Liver (tissue), 9 donors: ENCODE measurements around the gene RNF187. TPM values are rescaled to one million over a fixed set of nuclear protein-coding genes. Genes with fewer than 3 reads are reported as not detected.

Experiments
- DNase-seq: peaks from one replicate; pipeline ENCODE4 v3.0.0-alpha.2; 2017; ENCODE audit warnings: low spot score
- H3K27ac ChIP-seq, 2 donors: one replicate each; pipeline ENCODE4 v1.7.0; 2013; ENCODE audit warnings: inconsistent platforms in 2 of 2, low read length in 2 of 2, control low read depth in 1 of 2, low read depth in 1 of 2, mild to moderate bottlenecking in 1 of 2
- H3K27me3 ChIP-seq, 4 donors: one replicate each; pipeline versions ENCODE4 v1.6.1 to v1.7.0; 2013; ENCODE audit warnings: low read length in 3 of 4, inconsistent platforms in 1 of 4, mild to moderate bottlenecking in 1 of 4, moderate library complexity in 1 of 4; ENCODE audit not compliant: control insufficient read depth in 4 of 4, insufficient read depth in 4 of 4
- H3K36me3 ChIP-seq, 4 donors: one replicate each; pipeline versions ENCODE4 v1.6.1 to v1.7.0; 2013; ENCODE audit warnings: low read length in 3 of 4, mild to moderate bottlenecking in 3 of 4, low read depth in 1 of 4, moderate library complexity in 1 of 4; ENCODE audit not compliant: control insufficient read depth in 4 of 4, insufficient read depth in 3 of 4
- H3K4me1 ChIP-seq, 4 donors: one replicate each; pipeline versions ENCODE4 v1.6.1 to v1.7.0; 2013; ENCODE audit warnings: low read length in 3 of 4, mild to moderate bottlenecking in 3 of 4, moderate library complexity in 1 of 4; ENCODE audit not compliant: control insufficient read depth in 4 of 4, insufficient read depth in 4 of 4
- H3K4me3 ChIP-seq, 3 donors: one replicate each; pipeline versions ENCODE4 v1.6.1 to v1.7.0; 2013; ENCODE audit warnings: low read length in 3 of 3, control low read depth in 1 of 3, low read depth in 1 of 3, mild to moderate bottlenecking in 1 of 3
- H3K9ac ChIP-seq, 2 donors: one replicate each; pipeline ENCODE4 v1.7.0; 2013; ENCODE audit warnings: low read length in 2 of 2, mild to moderate bottlenecking in 2 of 2, moderate library complexity in 2 of 2, control low read depth in 1 of 2, low read depth in 1 of 2
- H3K9me3 ChIP-seq, 4 donors: one replicate each; pipeline versions ENCODE4 v1.6.1 to v1.7.0; 2013; ENCODE audit warnings: low read length in 3 of 4; ENCODE audit not compliant: control insufficient read depth in 4 of 4
- EGR1 ChIP-seq, 2 donors: IDR thresholded peaks; 2 replicates each; pipeline ENCODE4 v1.6.1; 2016 to 2018; ENCODE audit warnings: antibody characterized with exemption in 2 of 2, low read depth in 2 of 2
- FOXA1 ChIP-seq: IDR thresholded peaks from 2 replicates; pipeline ENCODE4 v1.6.1; 2016; ENCODE audit warnings: antibody characterized with exemption
- FOXA2 ChIP-seq: IDR thresholded peaks from 2 replicates; pipeline ENCODE4 v1.6.1; 2016; ENCODE audit warnings: antibody characterized with exemption
- GABPA ChIP-seq, 2 donors: IDR thresholded peaks in 1 of 2; conservative IDR thresholded peaks in 1 of 2; 2 replicates each; pipeline ENCODE4 v1.6.1; 2016; ENCODE audit warnings: antibody characterized with exemption in 2 of 2, mild to moderate bottlenecking in 1 of 2, moderate library complexity in 1 of 2
- HNF4A ChIP-seq, 2 donors: conservative IDR thresholded peaks; 2 replicates each; pipeline ENCODE4 v1.6.1; 2016; ENCODE audit warnings: antibody characterized with exemption in 2 of 2, mild to moderate bottlenecking in 2 of 2
- HNF4G ChIP-seq: IDR thresholded peaks from 2 replicates; pipeline ENCODE4 v1.6.1; 2016; ENCODE audit warnings: antibody characterized with exemption
- JUND ChIP-seq, 2 donors: IDR thresholded peaks; 2 replicates each; pipeline ENCODE4 v1.6.1; 2016; ENCODE audit warnings: antibody characterized with exemption in 2 of 2
- NR2F2 ChIP-seq: IDR thresholded peaks from 2 replicates; pipeline ENCODE4 v1.6.1; 2016; ENCODE audit warnings: antibody characterized with exemption
- RXRA ChIP-seq, 2 donors: IDR thresholded peaks; 2 replicates each; pipeline ENCODE4 v1.6.1; 2017 to 2018; ENCODE audit warnings: antibody characterized with exemption in 2 of 2, mild to moderate bottlenecking in 1 of 2
- TAF1 ChIP-seq: conservative IDR thresholded peaks from 2 replicates; pipeline ENCODE4 v1.6.1; 2016; ENCODE audit warnings: antibody characterized with exemption, mild to moderate bottlenecking
- YY1 ChIP-seq: IDR thresholded peaks from 2 replicates; pipeline ENCODE4 v1.6.1; 2016; ENCODE audit warnings: antibody characterized with exemption, mild to moderate bottlenecking
- WGBS: extraction: QIAGEN DNeasy Blood & Tissue Kit; methylation state at CpG from one replicate; pipeline ENCODE4 v1.1.7; 2013; 5-methylcytosine and 5-hydroxymethylcytosine counted together
- polyA plus RNA-seq, 2 donors: library from polyadenylated mRNA; stranded (reverse) in 1 of 2; unstranded in 1 of 2; fragments of 200-250 nt in 1 of 2; fragments of >200 nt in 1 of 2; fragmentation: Nextera tagmentation in 1 of 2; extraction: Ambion mirVana in 1 of 2; gene quantifications; one replicate each; pipeline versions ENCODE4 v1.2.1 to v1.2.3, GENCODE V29; 2013 to 2015
- total RNA-seq, 2 donors: library from RNA; depleted of rRNA; stranded (reverse); fragments of >200 nt; gene quantifications; one replicate each; pipeline ENCODE4 v1.2.3, GENCODE V29; 2014
- TF ChIP-seq, protein P1 (sequence below): IDR thresholded peaks from 2 replicates; pipeline ENCODE4 v1.6.1; 2016; ENCODE audit warnings: antibody characterized with exemption, mild to moderate bottlenecking
- TF ChIP-seq, protein P2 (sequence below): fragments of 150-350 bp; IDR thresholded peaks from 2 replicates; pipeline ENCODE4 v1.5.1; 2017; ENCODE audit warnings: improper control_type of control experiment, low read depth, low read length; ENCODE audit not compliant: missing input control
- TF ChIP-seq, protein P3 (sequence below): IDR thresholded peaks from 2 replicates; pipeline ENCODE4 v1.6.1; 2016; ENCODE audit warnings: antibody characterized with exemption
- TF ChIP-seq, protein P4 (sequence below): IDR thresholded peaks from 2 replicates; pipeline ENCODE4 v1.6.1; 2016; ENCODE audit warnings: antibody characterized with exemption
- TF ChIP-seq, protein P5 (sequence below): IDR thresholded peaks from 2 replicates; pipeline ENCODE4 v1.6.1; 2016; ENCODE audit warnings: antibody characterized with exemption
- donor health status: healthy.
- donor health status: healthy.
- donor health status: healthy.
- donor health status: healthy.
- donor health status: healthy.

The RNF187 gene
- 10 to 100 TPM; 18.7 to 20.4 TPM for total RNA-seq
- 10 to 100 TPM; 26.7 to 32.0 TPM for polyA plus RNA-seq

DNA sequence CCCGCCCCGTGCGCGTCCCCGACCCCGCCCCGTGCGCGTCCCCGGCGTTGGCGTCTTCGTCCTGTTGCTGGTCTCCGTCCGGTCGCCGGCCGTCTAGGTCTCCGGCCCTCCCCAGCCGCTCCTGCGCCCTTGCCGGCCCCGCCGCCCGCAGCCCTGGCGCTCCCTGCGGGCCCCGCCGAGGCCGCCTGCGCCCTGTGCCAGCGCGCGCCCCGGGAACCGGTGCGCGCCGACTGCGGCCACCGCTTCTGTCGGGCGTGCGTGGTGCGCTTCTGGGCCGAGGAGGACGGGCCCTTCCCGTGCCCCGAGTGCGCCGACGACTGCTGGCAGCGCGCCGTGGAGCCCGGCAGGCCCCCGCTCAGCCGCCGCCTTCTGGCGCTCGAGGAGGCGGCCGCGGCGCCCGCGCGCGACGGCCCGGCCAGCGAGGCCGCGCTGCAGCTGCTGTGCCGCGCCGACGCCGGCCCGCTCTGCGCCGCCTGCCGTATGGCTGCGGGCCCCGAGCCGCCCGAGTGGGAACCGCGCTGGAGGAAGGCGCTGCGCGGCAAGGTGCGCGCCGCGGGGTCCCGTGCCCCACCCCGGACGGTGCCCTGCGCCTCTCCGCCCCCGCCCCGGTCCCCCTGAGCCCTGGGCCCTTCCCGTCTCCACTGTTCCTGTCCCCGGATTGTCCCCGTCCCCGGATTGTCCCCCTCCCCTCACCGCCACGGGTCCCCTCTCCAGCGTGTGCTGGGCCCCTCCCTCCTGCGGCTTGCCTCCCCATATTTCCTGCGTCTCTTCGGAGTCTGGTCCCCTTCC, at the start of gene RNF187:
Gene RNF187, plus strand, starts transcription at position 47 of the 789 bp plus-strand sequence.
- H3K9me3 ChIP-seq, result no peaks in the 10 kb centered on the region
- peaks cover 9 to 25% (median 15%) of the 10 kb centered on the region in 4 donors for H3K4me1 ChIP-seq
- H3K27me3 ChIP-seq, result no peaks in the 10 kb centered on the region
- DNase-seq, result peak; percentile 97
- TF ChIP-seq HNF4G, result no peak
- TF ChIP-seq, protein P1, sequence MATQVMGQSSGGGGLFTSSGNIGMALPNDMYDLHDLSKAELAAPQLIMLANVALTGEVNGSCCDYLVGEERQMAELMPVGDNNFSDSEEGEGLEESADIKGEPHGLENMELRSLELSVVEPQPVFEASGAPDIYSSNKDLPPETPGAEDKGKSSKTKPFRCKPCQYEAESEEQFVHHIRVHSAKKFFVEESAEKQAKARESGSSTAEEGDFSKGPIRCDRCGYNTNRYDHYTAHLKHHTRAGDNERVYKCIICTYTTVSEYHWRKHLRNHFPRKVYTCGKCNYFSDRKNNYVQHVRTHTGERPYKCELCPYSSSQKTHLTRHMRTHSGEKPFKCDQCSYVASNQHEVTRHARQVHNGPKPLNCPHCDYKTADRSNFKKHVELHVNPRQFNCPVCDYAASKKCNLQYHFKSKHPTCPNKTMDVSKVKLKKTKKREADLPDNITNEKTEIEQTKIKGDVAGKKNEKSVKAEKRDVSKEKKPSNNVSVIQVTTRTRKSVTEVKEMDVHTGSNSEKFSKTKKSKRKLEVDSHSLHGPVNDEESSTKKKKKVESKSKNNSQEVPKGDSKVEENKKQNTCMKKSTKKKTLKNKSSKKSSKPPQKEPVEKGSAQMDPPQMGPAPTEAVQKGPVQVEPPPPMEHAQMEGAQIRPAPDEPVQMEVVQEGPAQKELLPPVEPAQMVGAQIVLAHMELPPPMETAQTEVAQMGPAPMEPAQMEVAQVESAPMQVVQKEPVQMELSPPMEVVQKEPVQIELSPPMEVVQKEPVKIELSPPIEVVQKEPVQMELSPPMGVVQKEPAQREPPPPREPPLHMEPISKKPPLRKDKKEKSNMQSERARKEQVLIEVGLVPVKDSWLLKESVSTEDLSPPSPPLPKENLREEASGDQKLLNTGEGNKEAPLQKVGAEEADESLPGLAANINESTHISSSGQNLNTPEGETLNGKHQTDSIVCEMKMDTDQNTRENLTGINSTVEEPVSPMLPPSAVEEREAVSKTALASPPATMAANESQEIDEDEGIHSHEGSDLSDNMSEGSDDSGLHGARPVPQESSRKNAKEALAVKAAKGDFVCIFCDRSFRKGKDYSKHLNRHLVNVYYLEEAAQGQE, result no peak
- TF ChIP-seq, protein P2, sequence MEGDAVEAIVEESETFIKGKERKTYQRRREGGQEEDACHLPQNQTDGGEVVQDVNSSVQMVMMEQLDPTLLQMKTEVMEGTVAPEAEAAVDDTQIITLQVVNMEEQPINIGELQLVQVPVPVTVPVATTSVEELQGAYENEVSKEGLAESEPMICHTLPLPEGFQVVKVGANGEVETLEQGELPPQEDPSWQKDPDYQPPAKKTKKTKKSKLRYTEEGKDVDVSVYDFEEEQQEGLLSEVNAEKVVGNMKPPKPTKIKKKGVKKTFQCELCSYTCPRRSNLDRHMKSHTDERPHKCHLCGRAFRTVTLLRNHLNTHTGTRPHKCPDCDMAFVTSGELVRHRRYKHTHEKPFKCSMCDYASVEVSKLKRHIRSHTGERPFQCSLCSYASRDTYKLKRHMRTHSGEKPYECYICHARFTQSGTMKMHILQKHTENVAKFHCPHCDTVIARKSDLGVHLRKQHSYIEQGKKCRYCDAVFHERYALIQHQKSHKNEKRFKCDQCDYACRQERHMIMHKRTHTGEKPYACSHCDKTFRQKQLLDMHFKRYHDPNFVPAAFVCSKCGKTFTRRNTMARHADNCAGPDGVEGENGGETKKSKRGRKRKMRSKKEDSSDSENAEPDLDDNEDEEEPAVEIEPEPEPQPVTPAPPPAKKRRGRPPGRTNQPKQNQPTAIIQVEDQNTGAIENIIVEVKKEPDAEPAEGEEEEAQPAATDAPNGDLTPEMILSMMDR, result no peak
- H3K4me3 ChIP-seq, result peak within 1 kb of the TSS; percentile 34 to 94 (median 77)
- under 1% methylated on average over 113 of the region's 113 CpGs for WGBS
- peak within 1 kb of the TSS; percentile 84 to 85 for H3K9ac ChIP-seq
- H3K36me3 ChIP-seq, result peaks cover 0 to 9% (median 6%) of the 10 kb centered on the region in 4 donors
- peak within 1 kb of the TSS; percentile 99 to 100 for H3K27ac ChIP-seq

DNA sequence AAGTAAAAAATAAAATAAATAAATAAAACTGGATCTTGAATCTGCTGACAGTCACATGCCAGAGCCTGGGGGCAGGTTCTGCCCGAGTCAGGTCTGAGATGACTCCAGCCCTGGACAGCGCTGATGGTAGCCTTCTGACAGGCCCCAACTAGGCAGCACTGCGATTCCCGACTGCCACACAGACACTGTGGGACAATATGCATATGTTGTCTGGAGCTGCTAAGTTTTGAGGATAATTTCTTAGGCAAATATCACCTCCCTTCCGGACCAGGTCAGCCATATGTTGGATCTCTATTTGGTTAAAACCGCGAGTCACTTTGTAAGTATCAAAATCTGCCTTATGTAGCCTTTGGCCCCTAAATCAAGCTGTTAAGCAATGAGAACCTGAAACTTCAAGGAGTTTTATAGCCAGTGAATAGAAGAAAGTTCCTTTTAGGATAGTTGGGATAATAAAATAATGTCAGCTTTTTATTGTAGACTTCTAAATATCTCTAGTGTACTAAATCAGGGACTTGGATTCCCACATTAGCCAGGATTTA, 49.7 kb upstream of the RNF187 start:
- Histone ChIP-seq H3K36me3 (no peaks in the 10 kb centered on the region), H3K9ac (no peak overlapping the region), H3K4me3 (no peak overlapping the region), H3K4me1 (no peaks in the 10 kb centered on the region), H3K27me3 (peaks cover 0 to 7% (median 5%) of the 10 kb centered on the region in 4 donors), H3K9me3 (no peaks in the 10 kb centered on the region), H3K27ac (no peak overlapping the region)
- DNase-seq, result no peak
- WGBS, result 84% methylated on average over 7 of the region's 7 CpGs
- no peak for TF ChIP-seq FOXA1
- TF ChIP-seq HNF4G, result no peak
- TF ChIP-seq YY1, result no peak
- no peak for TF ChIP-seq NR2F2
- no peak for TF ChIP-seq EGR1 (IDR thresholded peaks at IDR 0.05; ENCODE audit: low read depth in 2 of 2)
- TF ChIP-seq, protein P3, sequence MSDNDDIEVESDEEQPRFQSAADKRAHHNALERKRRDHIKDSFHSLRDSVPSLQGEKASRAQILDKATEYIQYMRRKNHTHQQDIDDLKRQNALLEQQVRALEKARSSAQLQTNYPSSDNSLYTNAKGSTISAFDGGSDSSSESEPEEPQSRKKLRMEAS, result no peak
- TF ChIP-seq, protein P4, sequence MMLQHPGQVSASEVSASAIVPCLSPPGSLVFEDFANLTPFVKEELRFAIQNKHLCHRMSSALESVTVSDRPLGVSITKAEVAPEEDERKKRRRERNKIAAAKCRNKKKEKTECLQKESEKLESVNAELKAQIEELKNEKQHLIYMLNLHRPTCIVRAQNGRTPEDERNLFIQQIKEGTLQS, result no peak
- TF ChIP-seq JUND (IDR thresholded peaks at IDR 0.05), result no peak
- TF ChIP-seq FOXA2, result no peak
- TF ChIP-seq HNF4A (conservative IDR thresholded peaks at IDR 0.05), result no peak
- TF ChIP-seq, protein P2, result no peak
- TF ChIP-seq, protein P5, sequence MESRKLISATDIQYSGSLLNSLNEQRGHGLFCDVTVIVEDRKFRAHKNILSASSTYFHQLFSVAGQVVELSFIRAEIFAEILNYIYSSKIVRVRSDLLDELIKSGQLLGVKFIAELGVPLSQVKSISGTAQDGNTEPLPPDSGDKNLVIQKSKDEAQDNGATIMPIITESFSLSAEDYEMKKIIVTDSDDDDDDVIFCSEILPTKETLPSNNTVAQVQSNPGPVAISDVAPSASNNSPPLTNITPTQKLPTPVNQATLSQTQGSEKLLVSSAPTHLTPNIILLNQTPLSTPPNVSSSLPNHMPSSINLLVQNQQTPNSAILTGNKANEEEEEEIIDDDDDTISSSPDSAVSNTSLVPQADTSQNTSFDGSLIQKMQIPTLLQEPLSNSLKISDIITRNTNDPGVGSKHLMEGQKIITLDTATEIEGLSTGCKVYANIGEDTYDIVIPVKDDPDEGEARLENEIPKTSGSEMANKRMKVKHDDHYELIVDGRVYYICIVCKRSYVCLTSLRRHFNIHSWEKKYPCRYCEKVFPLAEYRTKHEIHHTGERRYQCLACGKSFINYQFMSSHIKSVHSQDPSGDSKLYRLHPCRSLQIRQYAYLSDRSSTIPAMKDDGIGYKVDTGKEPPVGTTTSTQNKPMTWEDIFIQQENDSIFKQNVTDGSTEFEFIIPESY, result no peak
- TF ChIP-seq GABPA (IDR thresholded peaks at IDR 0.05 in 1 of 2, conservative IDR thresholded peaks at IDR 0.05 in 1 of 2), result no peak
- TF ChIP-seq RXRA (IDR thresholded peaks at IDR 0.05), result no peak
- no peak for TF ChIP-seq TAF1
- TF ChIP-seq, protein P1, result no peak
